ENCODE measurements around the gene CPED1. TPM values are rescaled to one million over a fixed set of nuclear protein-coding genes. Genes with fewer than 3 reads are reported as not detected.
"Not testable (repeated sequence)": the region's sequence is repeated elsewhere in the genome, so short reads cannot be mapped to it uniquely, and the experiment has no call there.

Gene CPED1
- total and polyA plus RNA-seq, 3 experiments from 2014 or later: 0.09 to 0.27 TPM; not detected in 1

DNA sequence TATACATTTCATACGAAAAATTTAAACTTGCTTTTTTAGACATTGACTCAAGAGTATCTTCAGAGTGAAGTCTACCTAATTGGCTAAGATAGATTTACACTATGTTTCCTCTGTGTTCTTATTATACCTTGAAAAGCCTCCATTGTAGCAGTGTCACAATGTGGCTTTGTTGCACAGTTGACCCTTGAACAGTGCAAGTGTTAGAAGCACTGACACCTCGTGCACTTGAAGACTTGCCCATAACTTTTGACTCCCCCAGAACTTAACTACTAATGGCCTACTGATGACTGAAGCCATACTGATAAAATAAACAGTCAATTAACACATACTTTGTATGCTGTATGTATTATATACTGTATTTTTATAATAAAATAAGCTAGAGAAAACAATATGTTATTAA, 84.3 kb downstream of the CPED1 start:
- H3K27me3 Mint-ChIP-seq: peaks cover 4 to 26% of the 10 kb centered on the region in 2 donors
- Histone ChIP-seq H3K9me3 (ENCODE audit: low read length) (no peaks in the 10 kb centered on the region), H3K4me1 (ENCODE audit: insufficient read depth, low read length) (no peaks in the 10 kb centered on the region), H3K27ac (ENCODE audit: low read depth, low read length) (no peak overlapping the region), H3K27me3 (ENCODE audit: insufficient read depth, low read length, poor library complexity, severe bottlenecking) (no peaks in the 10 kb centered on the region), H3K4me3 (ENCODE audit: low read length) (no peak overlapping the region), H3K36me3 (ENCODE audit: insufficient read depth, low read length) (no peaks in the 10 kb centered on the region)
- H3K4me3 Mint-ChIP-seq: no peak overlapping the region
- DNase-seq: no peak
- no peaks in the 10 kb centered on the region for H3K4me1 Mint-ChIP-seq
- H3K27ac Mint-ChIP-seq: no peak overlapping the region
- POLR2A ChIA-PET: no interaction called here
- no peaks in the 10 kb centered on the region for H3K9me3 Mint-ChIP-seq
- H3K36me3 Mint-ChIP-seq: no peaks in the 10 kb centered on the region
- CTCF ChIA-PET: no interaction called here

DNA sequence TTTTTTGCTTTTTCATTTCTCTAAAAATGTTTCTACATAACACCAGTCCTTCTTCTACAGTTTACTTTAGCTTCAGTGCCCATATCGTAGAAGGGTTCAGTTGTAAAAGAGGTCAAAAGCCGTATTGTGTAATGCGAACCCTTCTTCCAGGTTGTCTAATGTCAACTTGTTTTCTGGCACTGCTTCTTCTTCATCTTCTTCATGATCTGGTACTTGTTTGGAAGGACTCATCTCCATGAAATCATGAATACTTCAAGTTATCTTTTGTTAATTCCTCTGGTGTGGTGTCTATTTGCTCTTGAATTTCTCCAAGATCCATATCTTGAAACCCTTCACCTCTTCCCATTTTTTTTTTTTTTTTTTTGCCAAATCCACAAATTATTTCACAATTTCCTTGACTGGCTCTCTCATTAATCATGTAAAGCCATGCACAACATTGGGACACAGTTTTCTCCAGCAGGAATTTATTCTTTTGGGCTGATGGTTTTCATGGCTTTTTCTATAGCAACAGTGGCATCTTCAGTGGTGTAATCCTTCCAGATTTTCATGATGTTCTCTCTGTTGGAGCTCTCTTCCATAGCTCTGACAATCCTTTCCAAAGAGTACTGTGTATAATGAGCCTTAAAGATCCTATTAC, 85.1 kb downstream of the CPED1 start:
- Mint-ChIP-seq H3K4me1 (no peaks in the 10 kb centered on the region), H3K27me3 (peaks cover 7 to 28% of the 10 kb centered on the region in 2 donors), H3K9me3 (no peaks in the 10 kb centered on the region), H3K27ac (no peak overlapping the region), H3K4me3 (no peak overlapping the region), H3K36me3 (no peaks in the 10 kb centered on the region)
- Histone ChIP-seq H3K9me3 (ENCODE audit: low read length) (no peaks in the 10 kb centered on the region), H3K4me1 (ENCODE audit: insufficient read depth, low read length) (no peaks in the 10 kb centered on the region), H3K36me3 (ENCODE audit: insufficient read depth, low read length) (no peaks in the 10 kb centered on the region), H3K27me3 (ENCODE audit: insufficient read depth, low read length, poor library complexity, severe bottlenecking) (no peaks in the 10 kb centered on the region), H3K27ac (ENCODE audit: low read depth, low read length) (no peak overlapping the region), H3K4me3 (ENCODE audit: low read length) (no peak overlapping the region)
- DNase-seq: no peak
- ChIA-PET POLR2A (no interaction called here), CTCF (interaction anchor here (1.1 kb wide), 1 partner anchor 11 kb away, joined by 3 read pairs; no protein-coding TSS in a partner anchor)

DNA sequence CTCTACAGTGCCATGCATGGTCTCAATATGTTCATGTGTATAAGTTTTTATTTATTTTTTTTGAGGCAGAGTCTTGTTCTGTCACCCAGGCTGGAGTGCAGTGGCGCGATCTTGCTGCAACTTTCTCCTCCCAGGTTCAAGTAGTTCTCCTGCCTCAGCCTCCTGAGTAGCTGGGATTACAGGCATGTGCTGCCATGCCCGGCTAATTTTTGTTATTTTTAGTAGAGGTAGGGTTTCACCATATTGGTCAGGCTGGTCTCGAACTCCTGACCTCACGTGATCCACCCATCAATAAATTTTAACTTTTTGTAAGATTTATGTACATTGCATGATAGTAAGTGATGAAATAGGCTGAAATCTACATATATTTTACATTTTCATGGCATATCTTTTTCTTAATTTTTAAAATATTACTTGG, 86.9 kb downstream of the CPED1 start:
- H3K4me3 ChIP-seq (ENCODE audit: low read length); H3K4me3 Mint-ChIP-seq; H3K9me3 ChIP-seq (ENCODE audit: low read length); H3K27ac Mint-ChIP-seq; DNase-seq; H3K4me1 ChIP-seq (ENCODE audit: insufficient read depth, low read length); H3K4me1 Mint-ChIP-seq; H3K36me3 ChIP-seq (ENCODE audit: insufficient read depth, low read length); H3K9me3 Mint-ChIP-seq; H3K36me3 Mint-ChIP-seq; POLR2A ChIA-PET; H3K27me3 ChIP-seq (ENCODE audit: insufficient read depth, low read length, poor library complexity, severe bottlenecking): not testable (repeated sequence)
- H3K27me3 Mint-ChIP-seq: peaks cover 7 to 32% of the 10 kb centered on the region in 2 donors
- CTCF ChIA-PET: interaction anchor here (1.8 kb wide), 1 partner anchor 88 kb away, joined by 9 read pairs; the partner anchor contains the start of gene CPED1
- H3K27ac ChIP-seq (ENCODE audit: low read depth, low read length): peak overlapping the region; percentile 49

DNA sequence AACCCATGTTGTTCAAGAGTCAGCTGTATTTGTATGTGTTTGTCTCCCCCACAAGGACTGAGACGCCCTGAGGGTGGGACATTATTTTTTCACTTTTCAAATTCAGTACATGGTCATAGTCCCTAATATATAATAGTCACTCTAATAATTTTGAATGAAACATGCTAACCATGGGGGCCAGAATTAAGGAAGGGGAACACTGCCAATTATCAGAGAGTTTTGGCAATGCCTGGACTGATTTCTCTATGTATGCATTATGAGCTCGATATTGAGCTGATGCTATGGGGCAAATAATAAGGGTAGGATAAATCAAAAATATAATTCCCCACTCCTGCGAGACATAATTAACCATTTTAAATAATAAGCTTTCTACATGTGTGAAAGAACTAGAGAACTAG, 87.4 kb downstream of the CPED1 start:
- Mint-ChIP-seq H3K4me1 (no peaks in the 10 kb centered on the region), H3K27ac (no peak overlapping the region), H3K4me3 (no peak overlapping the region), H3K36me3 (no peaks in the 10 kb centered on the region), H3K27me3 (peaks cover 7 to 29% of the 10 kb centered on the region in 2 donors), H3K9me3 (no peaks in the 10 kb centered on the region)
- POLR2A ChIA-PET: no interaction called here
- Histone ChIP-seq H3K4me3 (ENCODE audit: low read length) (no peak overlapping the region), H3K27me3 (ENCODE audit: insufficient read depth, low read length, poor library complexity, severe bottlenecking) (no peaks in the 10 kb centered on the region), H3K4me1 (ENCODE audit: insufficient read depth, low read length) (no peaks in the 10 kb centered on the region), H3K36me3 (ENCODE audit: insufficient read depth, low read length) (no peaks in the 10 kb centered on the region), H3K27ac (ENCODE audit: low read depth, low read length) (peak overlapping the region; percentile 49), H3K9me3 (ENCODE audit: low read length) (no peaks in the 10 kb centered on the region)
- no peak for DNase-seq
- CTCF ChIA-PET: interaction anchor here (1.8 kb wide), 1 partner anchor 88 kb away, joined by 9 read pairs; the partner anchor contains the start of gene CPED1

DNA sequence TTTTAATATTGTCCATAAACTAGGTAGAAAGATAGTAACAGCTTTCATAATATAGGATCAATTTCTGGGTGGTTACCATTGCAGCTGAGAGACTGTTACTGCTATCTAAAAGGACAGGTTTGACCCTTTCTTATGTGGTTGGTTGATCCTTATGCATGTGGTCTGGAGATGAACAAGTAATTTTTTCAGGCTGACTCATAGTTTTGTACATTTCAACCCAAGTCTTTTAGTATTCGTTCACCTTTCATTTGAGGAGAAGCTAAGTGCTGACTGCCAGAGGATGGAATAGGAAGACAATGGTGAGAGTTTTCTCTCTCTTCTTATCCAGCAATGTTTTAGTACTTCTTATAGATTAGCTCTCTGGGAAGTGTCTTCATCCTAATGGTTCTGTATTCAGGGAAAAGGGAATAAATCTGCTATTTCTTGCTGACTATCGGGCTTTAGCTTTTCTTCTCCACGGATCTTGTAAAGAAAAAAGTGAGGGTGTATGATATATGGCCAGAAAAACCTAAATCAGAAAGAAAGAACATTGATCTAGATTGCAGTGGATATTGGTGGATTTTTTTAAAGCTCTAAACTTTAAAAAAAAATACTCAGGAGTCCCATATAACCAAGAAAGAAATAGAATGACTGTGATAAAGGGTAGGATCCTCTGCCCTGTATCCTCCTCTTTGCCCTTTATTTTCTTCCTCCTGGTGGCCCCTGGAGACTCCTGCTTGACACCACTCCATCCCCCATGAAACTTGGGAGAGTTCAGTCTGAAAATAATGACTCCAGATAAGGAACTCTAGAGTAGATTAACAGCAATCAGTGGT, 88.0 kb downstream of the CPED1 start:
- peaks cover 7 to 32% of the 10 kb centered on the region in 2 donors for H3K27me3 Mint-ChIP-seq
- Histone ChIP-seq H3K4me1 (ENCODE audit: insufficient read depth, low read length) (no peaks in the 10 kb centered on the region), H3K27me3 (ENCODE audit: insufficient read depth, low read length, poor library complexity, severe bottlenecking) (no peaks in the 10 kb centered on the region), H3K9me3 (ENCODE audit: low read length) (no peaks in the 10 kb centered on the region), H3K27ac (ENCODE audit: low read depth, low read length) (peak overlapping the region; percentile 78), H3K4me3 (ENCODE audit: low read length) (no peak overlapping the region), H3K36me3 (ENCODE audit: insufficient read depth, low read length) (no peaks in the 10 kb centered on the region)
- DNase-seq: no peak
- H3K4me1 Mint-ChIP-seq: no peaks in the 10 kb centered on the region
- no peak overlapping the region for H3K27ac Mint-ChIP-seq
- no peak overlapping the region for H3K4me3 Mint-ChIP-seq
- H3K36me3 Mint-ChIP-seq: no peaks in the 10 kb centered on the region
- no peaks in the 10 kb centered on the region for H3K9me3 Mint-ChIP-seq
- ChIA-PET POLR2A (no interaction called here), CTCF (interaction anchor here (1.8 kb wide), 1 partner anchor 89 kb away, joined by 9 read pairs; the partner anchor contains the start of gene CPED1)

DNA sequence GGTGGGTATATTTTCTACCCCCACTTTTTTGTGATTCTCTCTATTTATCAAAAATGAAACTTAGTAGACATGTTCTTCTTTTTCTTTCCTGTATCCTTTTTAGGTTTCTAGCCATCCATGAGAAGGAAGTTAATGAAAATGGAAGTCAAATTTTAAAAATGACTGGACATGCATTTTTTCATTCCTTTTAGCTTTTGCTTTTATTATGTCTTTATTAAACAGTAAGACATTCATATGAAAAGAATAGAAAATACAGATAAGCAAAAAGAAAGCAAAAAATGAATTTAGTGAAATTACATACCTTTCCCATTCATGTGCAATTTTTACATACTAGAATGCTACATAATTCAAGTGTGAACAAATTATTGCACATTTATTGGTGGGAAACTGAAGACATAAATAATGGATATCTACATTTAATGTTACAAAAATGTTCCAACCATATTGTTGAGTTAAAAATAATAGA, 88.7 kb downstream of the CPED1 start:
- DNase-seq: no peak
- POLR2A ChIA-PET: no interaction called here
- CTCF ChIA-PET: interaction anchor here (1.8 kb wide), 1 partner anchor 90 kb away, joined by 9 read pairs; the partner anchor contains the start of gene CPED1

DNA sequence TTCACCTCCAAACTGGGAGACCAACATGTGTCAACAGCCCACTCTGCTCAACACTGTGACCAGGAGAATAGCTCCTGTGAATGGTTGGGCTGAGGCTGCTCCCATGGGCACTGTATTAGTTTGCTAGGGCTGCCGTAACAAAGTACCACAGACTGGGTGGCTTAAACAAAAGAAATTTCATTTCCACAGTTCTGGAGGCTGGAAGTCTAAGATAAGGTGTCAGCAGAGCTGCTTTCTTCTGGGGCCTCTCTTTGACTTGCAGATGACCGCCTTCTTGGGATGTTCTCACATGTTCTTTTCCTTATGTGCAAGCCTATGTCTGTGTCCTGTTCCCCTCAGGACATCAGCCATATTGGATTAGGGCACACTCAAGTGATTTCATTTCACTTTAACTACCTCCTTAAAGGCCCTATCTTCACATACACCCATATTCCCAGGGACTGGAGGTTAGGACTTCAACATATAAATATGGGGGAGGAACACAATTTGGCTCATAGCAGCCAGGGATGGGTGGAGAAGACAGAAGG, 90.3 kb downstream of the CPED1 start:
- H3K9me3 Mint-ChIP-seq: no peaks in the 10 kb centered on the region
- no peaks in the 10 kb centered on the region for H3K4me1 ChIP-seq (ENCODE audit: insufficient read depth, low read length)
- H3K27ac ChIP-seq (ENCODE audit: low read depth, low read length): peak overlapping the region; percentile 78
- POLR2A ChIA-PET: interaction anchor here (0.5 kb wide), 1 partner anchor 10 kb away, joined by 3 read pairs; no protein-coding TSS in a partner anchor
- H3K36me3 Mint-ChIP-seq: no peaks in the 10 kb centered on the region
- H3K4me1 Mint-ChIP-seq: no peaks in the 10 kb centered on the region
- H3K36me3 ChIP-seq (ENCODE audit: insufficient read depth, low read length): no peaks in the 10 kb centered on the region
- H3K27ac Mint-ChIP-seq: no peak overlapping the region
- no peaks in the 10 kb centered on the region for H3K9me3 ChIP-seq (ENCODE audit: low read length)
- CTCF ChIA-PET: no interaction called here
- H3K27me3 ChIP-seq (ENCODE audit: insufficient read depth, low read length, poor library complexity, severe bottlenecking): no peaks in the 10 kb centered on the region
- peaks cover 7 to 21% of the 10 kb centered on the region in 2 donors for H3K27me3 Mint-ChIP-seq
- H3K4me3 Mint-ChIP-seq: no peak overlapping the region
- no peak overlapping the region for H3K4me3 ChIP-seq (ENCODE audit: low read length)
- no peak for DNase-seq

More for the DNA sequence above, 88.7 kb downstream of the CPED1 start:
- no peaks in the 10 kb centered on the region for H3K4me1 Mint-ChIP-seq
- no peaks in the 10 kb centered on the region for H3K9me3 Mint-ChIP-seq
- no peaks in the 10 kb centered on the region for H3K36me3 Mint-ChIP-seq
- peaks cover 7 to 26% of the 10 kb centered on the region in 2 donors for H3K27me3 Mint-ChIP-seq
- no peak overlapping the region for H3K4me3 ChIP-seq (ENCODE audit: low read length)
- no peak overlapping the region for H3K4me3 Mint-ChIP-seq
- H3K27ac Mint-ChIP-seq: no peak overlapping the region
- no peaks in the 10 kb centered on the region for H3K4me1 ChIP-seq (ENCODE audit: insufficient read depth, low read length)
- H3K27ac ChIP-seq (ENCODE audit: low read depth, low read length): peak overlapping the region; percentile 78
- H3K9me3 ChIP-seq (ENCODE audit: low read length): no peaks in the 10 kb centered on the region
- H3K27me3 ChIP-seq (ENCODE audit: insufficient read depth, low read length, poor library complexity, severe bottlenecking): no peaks in the 10 kb centered on the region
- H3K36me3 ChIP-seq (ENCODE audit: insufficient read depth, low read length): no peaks in the 10 kb centered on the region

Measured in CD8-positive, alpha-beta memory T cell (primary cell).